ENCODE measurements around the gene GCC2. TPM values are rescaled to one million over a fixed set of nuclear protein-coding genes. Genes with fewer than 3 reads are reported as not detected.

Gene GCC2
- total RNA-seq, 1 donor from 2014 or later: 24.7 TPM

DNA sequence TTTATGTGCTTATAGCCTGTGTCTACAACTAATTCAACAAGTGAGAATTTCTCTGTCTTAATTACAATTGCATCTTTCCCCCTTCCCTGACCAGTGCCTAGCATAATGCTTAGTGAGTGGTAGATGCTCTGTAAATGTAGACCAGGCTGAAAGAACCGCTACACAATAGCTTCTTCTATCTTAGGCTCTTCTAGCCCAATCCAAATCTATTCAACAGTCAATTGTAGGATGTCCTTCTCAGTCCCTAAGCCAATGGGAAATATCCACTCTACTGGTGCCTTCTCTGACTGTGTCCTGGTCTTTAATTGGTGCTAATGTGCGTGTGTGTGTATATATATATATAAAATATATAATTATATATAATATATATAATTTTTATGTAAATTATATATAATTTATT lies 34.1 kb upstream of the GCC2 start:
- DNase-seq (ENCODE audit: low read depth): no peak
- TF ChIP-seq, protein P1, sequence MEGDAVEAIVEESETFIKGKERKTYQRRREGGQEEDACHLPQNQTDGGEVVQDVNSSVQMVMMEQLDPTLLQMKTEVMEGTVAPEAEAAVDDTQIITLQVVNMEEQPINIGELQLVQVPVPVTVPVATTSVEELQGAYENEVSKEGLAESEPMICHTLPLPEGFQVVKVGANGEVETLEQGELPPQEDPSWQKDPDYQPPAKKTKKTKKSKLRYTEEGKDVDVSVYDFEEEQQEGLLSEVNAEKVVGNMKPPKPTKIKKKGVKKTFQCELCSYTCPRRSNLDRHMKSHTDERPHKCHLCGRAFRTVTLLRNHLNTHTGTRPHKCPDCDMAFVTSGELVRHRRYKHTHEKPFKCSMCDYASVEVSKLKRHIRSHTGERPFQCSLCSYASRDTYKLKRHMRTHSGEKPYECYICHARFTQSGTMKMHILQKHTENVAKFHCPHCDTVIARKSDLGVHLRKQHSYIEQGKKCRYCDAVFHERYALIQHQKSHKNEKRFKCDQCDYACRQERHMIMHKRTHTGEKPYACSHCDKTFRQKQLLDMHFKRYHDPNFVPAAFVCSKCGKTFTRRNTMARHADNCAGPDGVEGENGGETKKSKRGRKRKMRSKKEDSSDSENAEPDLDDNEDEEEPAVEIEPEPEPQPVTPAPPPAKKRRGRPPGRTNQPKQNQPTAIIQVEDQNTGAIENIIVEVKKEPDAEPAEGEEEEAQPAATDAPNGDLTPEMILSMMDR (IDR thresholded peaks at IDR 0.05; ENCODE audit: insufficient read depth, low read length, poor library complexity, severe bottlenecking): no peak
- Histone ChIP-seq H3K4me3 (ENCODE audit: low read depth, low read length) (no peak overlapping the region), H3K36me3 (ENCODE audit: control insufficient read depth, insufficient read depth, low read length) (no peaks in the 10 kb centered on the region), H3K27me3 (ENCODE audit: control insufficient read depth, insufficient read depth, low read length) (no peaks in the 10 kb centered on the region)

DNA sequence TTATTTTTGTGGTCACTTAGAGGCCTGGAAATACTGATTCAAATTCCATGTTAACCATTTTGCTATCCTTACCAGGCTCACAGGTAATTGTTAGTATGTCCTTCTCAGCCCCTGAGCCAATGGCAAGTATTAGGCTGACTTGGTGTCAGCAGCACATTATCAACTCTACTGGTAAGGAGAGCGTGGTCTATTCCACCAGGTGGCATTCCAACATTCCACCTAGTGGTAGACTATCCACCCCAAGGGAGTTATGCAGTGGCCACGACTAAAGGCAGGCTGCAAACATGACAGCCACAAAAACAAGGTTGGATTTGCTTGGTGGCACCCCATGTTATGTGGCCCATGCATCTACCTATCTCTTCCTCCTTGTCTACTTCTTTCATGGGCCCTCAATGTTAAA lies 31.8 kb upstream of the GCC2 start:
- no peaks in the 10 kb centered on the region for H3K27me3 ChIP-seq (ENCODE audit: control insufficient read depth, insufficient read depth, low read length)
- no peak for DNase-seq (ENCODE audit: low read depth)
- TF ChIP-seq, protein P1 (IDR thresholded peaks at IDR 0.05; ENCODE audit: insufficient read depth, low read length, poor library complexity, severe bottlenecking): no peak

DNA sequence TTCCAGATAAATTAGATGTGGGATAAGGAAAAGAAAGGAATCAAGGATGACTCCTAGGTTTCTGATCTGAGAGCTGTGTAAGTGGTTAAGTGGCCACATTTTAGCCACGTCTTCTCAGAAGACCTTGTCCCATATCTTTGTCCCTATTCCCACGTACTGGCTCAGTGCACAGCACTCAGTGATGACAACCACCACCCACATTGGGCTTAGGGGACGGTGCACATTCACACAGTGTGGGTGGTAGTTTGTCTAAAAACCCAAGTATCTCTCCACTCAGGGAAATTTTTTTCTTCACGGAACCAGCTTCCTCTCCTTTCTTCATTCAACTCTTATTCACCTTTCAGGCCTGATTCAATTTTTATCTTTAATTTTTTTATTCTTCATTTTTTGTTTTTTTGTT lies 30.6 kb upstream of the GCC2 start:
- no peak for DNase-seq (ENCODE audit: low read depth)
- no peak overlapping the region for H3K4me3 ChIP-seq (ENCODE audit: low read depth, low read length)
- no peaks in the 10 kb centered on the region for H3K36me3 ChIP-seq (ENCODE audit: control insufficient read depth, insufficient read depth, low read length)
- TF ChIP-seq, protein P1 (IDR thresholded peaks at IDR 0.05; ENCODE audit: insufficient read depth, low read length, poor library complexity, severe bottlenecking): no peak
- no peaks in the 10 kb centered on the region for H3K27me3 ChIP-seq (ENCODE audit: control insufficient read depth, insufficient read depth, low read length)

More for the DNA sequence above, 31.8 kb upstream of the GCC2 start:
- H3K36me3 ChIP-seq (ENCODE audit: control insufficient read depth, insufficient read depth, low read length): no peaks in the 10 kb centered on the region
- H3K4me3 ChIP-seq (ENCODE audit: low read depth, low read length): no peak overlapping the region

DNA sequence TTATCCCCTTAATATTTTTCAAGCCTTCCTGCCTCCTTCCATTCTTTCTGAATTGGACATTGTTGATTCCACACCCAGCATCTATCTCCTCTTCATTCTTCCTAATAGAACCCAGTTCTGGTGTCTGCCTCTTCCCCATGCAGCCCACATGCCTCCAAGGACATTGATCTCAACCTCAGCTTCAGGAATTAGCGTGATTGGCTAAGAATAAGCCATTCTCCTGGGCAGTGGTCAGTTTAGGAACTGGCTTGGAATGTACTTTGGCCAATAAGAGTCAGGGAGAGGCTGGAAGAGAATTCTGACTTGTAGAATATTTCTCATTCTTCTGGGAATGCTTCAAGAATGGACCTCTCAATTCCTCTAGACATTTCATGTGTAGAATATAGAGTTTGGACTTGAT lies 25.9 kb upstream of the GCC2 start:
- Histone ChIP-seq H3K4me3 (ENCODE audit: low read depth, low read length) (no peak overlapping the region), H3K27me3 (ENCODE audit: control insufficient read depth, insufficient read depth, low read length) (no peaks in the 10 kb centered on the region), H3K36me3 (ENCODE audit: control insufficient read depth, insufficient read depth, low read length) (no peaks in the 10 kb centered on the region)
- DNase-seq (ENCODE audit: low read depth): no peak
- TF ChIP-seq, protein P1 (IDR thresholded peaks at IDR 0.05; ENCODE audit: insufficient read depth, low read length, poor library complexity, severe bottlenecking): no peak

DNA sequence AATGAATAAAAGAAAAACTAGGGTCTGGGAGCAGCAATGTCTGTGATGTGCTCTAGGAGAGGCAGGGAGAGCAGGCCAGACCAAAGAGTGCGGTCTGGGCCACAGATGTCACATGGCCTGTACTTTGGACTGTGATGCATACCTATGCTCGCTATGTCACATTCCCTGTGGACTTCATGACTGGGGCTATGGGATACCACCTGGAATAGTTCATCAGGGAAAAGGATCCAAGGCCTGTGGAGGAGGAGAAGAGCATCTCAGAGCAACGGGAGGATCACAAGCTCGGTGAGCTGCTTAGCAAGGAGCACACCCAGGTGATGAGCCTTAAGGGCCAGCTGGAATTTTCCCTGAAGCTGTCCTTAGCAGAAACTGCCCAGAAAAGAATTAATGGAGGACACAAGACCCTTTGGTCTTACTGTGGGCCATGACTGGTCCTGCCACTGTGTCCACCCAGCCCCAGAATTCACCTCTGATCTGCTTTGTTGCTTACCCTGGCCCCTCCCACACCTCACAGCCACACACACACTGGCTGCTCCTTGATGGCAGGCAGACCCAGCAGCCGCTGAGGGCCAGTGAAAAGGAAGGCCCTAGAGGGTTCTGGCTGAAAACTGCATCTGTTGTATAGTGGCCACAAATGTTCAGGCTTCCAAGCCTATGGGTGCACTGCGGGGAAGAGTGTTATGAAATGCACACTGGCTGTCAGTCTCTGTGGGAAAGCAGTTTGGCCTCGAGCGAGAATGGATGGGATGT lies 25.3 kb upstream of the GCC2 start:
- TF ChIP-seq, protein P1 (IDR thresholded peaks at IDR 0.05; ENCODE audit: insufficient read depth, low read length, poor library complexity, severe bottlenecking): no peak
- no peaks in the 10 kb centered on the region for H3K36me3 ChIP-seq (ENCODE audit: control insufficient read depth, insufficient read depth, low read length)
- no peak overlapping the region for H3K4me3 ChIP-seq (ENCODE audit: low read depth, low read length)
- DNase-seq (ENCODE audit: low read depth): no peak
- H3K27me3 ChIP-seq (ENCODE audit: control insufficient read depth, insufficient read depth, low read length): no peaks in the 10 kb centered on the region
